NCI-H1694 treated with DMSO at 0.1 percent for 48 hours (cell line): ENCODE data around the gene KIAA0408.
"Not testable (repeated sequence)": the region's sequence is repeated elsewhere in the genome, so short reads cannot be mapped to it uniquely, and the experiment has no call there.

ENCODE experiments used
- DNase-seq: peaks from one replicate; lab custom pipeline; 2025; lab: John Stamatoyannopoulos, UW

Gene KIAA0408

GRCh38 chr6:127463056-127463455 lies 3.9 kb upstream of the KIAA0408 start:
- no peak for DNase-seq

- no peak for DNase-seq
Observed at GRCh38 chr6:127462376-127462775, 3.2 kb upstream of the KIAA0408 start.

GRCh38 chr6:127460465-127460864 lies 1.3 kb upstream of the KIAA0408 start:
- DNase-seq, result no peak

- peak; percentile 64 for DNase-seq
Observed at GRCh38 chr6:127458817-127459216, 372 bp downstream of the KIAA0408 start.

GRCh38 chr6:127458222-127458621 lies 967 bp downstream of the KIAA0408 start:
- no peak for DNase-seq

GRCh38 chr6:127457456-127458064 lies 1.6 kb downstream of the KIAA0408 start:
- no peak for DNase-seq

DNA sequence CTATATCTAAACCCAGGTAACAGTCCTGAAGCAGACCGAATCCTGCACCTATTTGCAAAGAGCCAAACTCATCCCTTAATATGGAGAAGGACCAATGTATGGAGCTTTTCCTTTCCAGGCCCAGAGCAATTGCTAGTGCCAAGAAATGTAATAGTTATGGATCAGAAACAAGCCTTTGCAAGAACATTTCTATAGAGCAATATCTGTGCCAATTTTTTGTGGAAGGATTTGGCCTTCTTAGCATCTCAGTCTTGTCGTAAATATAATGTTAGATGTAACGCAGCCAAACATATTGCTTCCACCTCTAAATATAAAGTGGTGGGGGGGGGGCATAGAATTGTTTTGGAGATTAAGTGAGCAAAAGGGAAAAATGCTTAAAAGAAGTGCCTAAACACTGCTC lies 2.7 kb downstream of the KIAA0408 start:
- no peak for DNase-seq

DNA sequence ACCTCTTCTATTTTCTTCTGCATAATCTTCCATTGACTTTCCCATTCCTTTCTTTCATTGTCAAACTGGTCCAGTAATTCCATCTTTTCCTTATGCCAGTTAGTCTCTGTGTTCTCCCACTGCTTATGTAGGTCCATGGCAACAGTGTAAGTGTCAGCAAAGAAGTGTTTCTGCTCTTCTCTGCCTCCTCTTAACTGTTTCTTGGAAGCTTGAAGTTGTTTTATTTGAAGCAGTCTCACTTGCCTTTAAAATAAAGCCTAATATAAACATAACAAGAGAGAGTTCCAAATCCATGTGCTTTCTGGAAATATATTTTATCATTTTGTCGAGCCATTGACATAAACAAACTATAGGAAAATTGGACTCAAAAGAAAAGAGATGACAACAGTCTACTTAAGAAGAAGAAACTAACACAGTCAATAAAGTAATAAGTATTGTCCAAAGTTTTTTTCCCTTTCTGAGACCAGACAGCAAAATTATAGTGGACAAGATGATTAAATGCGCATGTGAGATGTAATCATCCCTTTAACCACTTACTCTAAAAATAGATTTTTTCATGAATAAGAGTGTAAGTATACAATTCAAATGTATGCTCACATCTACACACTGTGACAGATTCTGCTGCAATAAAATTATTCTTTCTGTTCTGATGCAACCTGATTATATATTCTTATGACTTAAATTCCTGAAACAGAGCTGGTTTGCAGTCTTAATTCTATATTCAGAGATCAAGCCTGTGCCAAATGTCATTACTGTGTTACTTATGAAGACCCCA lies 5.2 kb downstream of the KIAA0408 start:
- no peak for DNase-seq

- DNase-seq, result no peak
Observed at GRCh38 chr6:127452803-127453202, 6.4 kb downstream of the KIAA0408 start.

GRCh38 chr6:127451388-127451787 lies 7.8 kb downstream of the KIAA0408 start:
- no peak for DNase-seq

- no peak for DNase-seq
Observed at GRCh38 chr6:127447780-127448179, 11.4 kb downstream of the KIAA0408 start.

GRCh38 chr6:127446356-127446755 lies 12.8 kb downstream of the KIAA0408 start:
- DNase-seq, result no peak

- DNase-seq, result no peak
Observed at GRCh38 chr6:127441881-127442280, 17.3 kb downstream of the KIAA0408 start.

DNA sequence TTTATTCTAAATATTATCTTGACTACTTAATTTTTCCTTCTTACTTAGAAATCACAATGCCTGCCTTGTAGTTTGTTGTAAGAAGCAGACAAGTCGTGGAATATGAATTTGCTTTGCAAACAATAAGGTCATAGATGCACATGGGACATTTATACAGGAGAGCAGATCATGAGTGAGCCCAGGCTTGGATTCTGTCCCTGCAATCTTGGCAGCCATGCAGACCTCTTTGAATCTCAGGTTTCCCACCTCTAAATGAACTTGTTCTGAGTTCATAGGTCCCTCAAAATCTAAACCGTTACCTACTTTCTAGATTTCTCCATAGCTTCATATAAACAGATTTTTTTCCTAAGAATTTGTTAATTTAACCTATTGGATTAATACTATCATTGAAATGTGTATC lies 19.5 kb downstream of the KIAA0408 start:
- DNase-seq, result no peak

GRCh38 chr6:127436578-127437110 lies 22.5 kb downstream of the KIAA0408 start:
- DNase-seq, result no peak

DNA sequence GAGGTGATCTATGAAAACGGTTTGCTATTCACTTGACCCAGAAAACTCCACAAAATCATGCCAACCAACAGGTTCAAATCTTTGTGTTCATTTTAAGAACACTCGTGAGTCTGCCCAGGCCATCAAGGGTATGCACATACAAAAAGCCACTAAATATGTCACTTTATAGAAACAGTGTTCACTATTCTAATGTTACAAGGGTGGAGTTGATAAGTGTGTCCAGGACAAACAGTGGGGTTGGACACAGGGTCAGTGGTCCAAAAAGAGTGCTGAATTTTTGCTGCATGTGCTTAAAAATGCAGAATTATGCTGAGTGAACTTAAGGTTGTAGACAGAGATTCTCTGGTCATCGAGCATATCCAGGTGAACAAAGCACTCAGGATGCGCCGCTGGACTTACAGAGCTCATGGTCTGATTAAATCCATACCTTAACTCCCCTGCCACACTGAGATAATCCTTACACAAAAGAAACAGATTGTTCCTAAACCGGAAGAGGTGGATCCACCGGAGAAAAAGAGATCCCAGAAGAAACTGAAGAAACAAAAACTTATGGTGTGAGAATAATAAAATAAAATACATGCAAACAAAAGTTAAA lies 23.5 kb downstream of the KIAA0408 start:
- DNase-seq, result no peak

GRCh38 chr6:127434651-127435050 lies 24.5 kb downstream of the KIAA0408 start:
- DNase-seq, result no peak

- DNase-seq, result not testable (repeated sequence)
Observed at GRCh38 chr6:127428562-127428961, 30.6 kb downstream of the KIAA0408 start.

GRCh38 chr6:127423921-127424320 lies 35.3 kb downstream of the KIAA0408 start:
- DNase-seq, result no peak

- DNase-seq, result not testable (repeated sequence)
Observed at GRCh38 chr6:127421164-127421563, 38.0 kb downstream of the KIAA0408 start.

DNA sequence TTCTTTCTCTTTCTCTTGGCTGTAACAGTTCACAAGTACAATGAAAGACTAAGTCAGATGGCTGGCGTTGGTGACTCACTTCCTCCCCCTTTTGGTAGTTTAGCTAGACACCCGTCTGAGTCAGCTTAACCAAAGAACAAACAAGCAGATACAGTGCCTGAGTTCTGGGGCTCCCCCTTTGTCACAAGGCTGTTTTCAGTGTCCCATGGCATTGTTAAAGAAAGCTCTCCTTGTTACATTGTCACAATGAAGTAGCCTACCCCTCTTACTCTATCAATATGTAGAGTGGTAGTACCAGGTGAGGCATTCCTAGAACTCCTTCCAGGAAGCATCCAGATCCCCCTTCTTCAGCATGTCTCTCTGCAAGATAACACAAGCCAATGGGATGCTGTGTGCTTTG lies 38.6 kb downstream of the KIAA0408 start:
- DNase-seq, result peak; percentile 41

DNA sequence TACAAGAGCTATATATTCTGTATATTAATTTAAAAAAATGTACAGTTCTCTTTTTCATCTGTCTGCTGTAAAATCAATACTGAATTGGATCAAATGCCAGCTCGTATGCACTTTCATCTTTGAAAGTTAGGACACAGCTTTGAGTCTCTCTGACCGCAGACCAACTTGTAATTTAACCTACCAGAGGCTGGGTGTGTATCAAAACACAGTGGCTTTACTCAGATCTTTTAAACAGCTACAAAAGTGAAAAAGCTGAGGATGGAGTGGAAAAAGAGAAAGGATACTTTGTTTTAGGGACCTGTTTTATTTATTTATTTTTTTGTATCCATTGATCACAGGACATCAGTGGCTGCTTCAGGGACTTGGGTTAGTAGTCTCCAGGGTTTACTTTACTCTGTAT lies 44.1 kb downstream of the KIAA0408 start:
- DNase-seq, result no peak

DNA sequence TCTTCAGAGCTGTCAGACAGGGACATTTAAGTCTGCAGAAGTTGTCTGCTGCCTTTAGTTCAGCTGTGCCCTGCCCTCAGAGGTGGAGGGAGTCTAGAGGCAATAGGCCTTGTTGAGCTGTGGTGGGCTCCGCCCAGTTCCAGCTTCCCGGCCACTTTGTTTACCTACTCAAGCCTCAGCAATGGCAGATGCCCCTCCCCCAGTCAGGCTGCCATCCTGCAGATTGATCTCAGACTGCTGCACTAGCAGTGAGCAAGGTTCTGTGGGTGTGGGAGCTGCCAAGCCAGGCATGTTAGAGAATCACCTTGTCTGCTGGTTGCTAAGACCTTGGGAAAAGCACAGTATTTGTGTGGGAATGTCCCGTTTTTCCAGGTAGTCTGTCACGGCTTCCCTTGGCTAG lies 46.1 kb downstream of the KIAA0408 start:
- not testable (repeated sequence) for DNase-seq
